Tongue (tissue), 2 donors: ENCODE measurements around the gene TMEM132D. TPM values are rescaled to one million over a fixed set of nuclear protein-coding genes. Genes with fewer than 3 reads are reported as not detected.
A peak's percentile ranks its signal among the peaks of the same experiment; 100 is the strongest.
"Not testable (repeated sequence)": the region's sequence is repeated elsewhere in the genome, so short reads cannot be mapped to it uniquely, and the experiment has no call there.

Experiments used
- DNase-seq: peaks from one replicate; pipeline ENCODE4 v3.0.0-alpha.2; 2015
- total RNA-seq: library from RNA; depleted of rRNA; stranded (reverse); fragments of >200 nt; gene quantifications from one replicate; pipeline ENCODE4 v1.2.3, GENCODE V29; 2014

Gene TMEM132D
- 1.1 TPM for total RNA-seq

GRCh38 chr12:129903956-129904829 is at the start of gene TMEM132D:
Gene TMEM132D, minus strand, starts transcription at chr12:129904025.
- peak; percentile 50 for DNase-seq

- no peak for DNase-seq
Measured at GRCh38 chr12:129949651-129950050, 45.8 kb upstream of the TMEM132D start.

- no peak for DNase-seq
Measured at GRCh38 chr12:129941618-129942017, 37.8 kb upstream of the TMEM132D start.

GRCh38 chr12:129938089-129938488 is 34.3 kb upstream of the TMEM132D start:
- DNase-seq, result no peak

DNA sequence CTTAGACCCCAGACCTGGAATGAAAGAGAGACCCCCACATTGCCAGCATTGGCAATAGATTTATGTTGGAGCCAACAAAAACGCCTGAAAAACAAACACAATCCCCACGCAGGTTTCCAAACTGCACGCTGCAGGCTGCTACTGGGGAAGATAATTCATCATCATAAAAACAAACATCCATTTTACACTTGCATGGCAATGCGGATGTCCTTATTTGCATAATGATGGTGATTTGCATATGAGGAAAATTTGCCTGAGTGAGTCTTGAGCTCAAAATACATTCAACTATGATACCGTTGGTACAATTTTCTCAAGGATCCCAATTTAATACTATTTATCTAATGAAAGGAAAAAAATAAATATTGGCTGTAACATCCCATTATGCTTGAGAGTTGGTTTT is 33.6 kb upstream of the TMEM132D start:
- DNase-seq, result no peak

DNA sequence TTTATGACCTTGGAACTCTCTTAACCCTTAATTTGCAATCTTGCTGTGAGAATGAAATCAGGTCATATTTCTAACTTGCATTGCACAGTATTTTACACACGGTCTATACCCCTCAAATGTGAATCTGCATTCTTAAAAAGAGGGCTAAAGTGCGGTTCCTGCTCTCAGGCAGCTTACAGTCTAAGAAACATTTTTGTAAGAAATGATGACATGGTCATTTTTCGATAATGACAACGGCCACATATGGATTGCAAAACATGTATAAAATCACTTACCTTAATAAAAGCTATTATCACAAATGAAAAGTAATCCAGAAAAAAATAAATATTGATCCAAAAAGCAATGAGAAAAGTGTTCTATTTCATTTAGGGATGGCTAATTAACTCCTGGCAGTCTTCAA is 24.8 kb upstream of the TMEM132D start:
- DNase-seq, result no peak

GRCh38 chr12:129927316-129927900 is 23.6 kb upstream of the TMEM132D start:
- no peak for DNase-seq

DNA sequence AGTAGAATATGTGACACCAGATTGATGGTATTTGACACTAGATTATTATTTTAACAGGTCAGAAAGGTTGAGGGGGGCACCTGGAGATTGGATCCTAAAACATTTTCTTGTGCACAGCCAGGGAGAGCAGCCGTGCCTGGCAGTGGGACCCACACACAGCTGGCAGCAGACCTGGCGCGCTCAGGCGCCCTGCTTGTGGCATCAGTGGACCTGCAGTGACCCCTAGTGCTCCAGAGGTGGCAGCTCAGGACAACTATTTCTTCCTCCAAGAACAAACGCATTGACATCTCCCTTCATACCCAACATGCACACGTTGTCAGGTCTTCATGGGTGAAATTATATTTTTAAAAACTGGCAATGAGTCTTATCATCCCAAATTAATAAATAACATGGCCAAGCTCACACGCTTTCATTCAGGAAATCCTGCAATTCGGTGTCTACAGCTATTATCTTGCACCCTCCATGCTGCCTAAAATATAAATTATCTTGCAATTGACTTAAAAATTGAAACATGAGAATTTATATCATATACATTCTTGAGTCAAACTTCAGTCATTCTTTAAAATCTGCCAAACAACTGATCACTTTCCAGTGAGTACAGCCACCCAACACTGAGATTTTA is 7.7 kb upstream of the TMEM132D start:
- DNase-seq, result peak; percentile 88

DNA sequence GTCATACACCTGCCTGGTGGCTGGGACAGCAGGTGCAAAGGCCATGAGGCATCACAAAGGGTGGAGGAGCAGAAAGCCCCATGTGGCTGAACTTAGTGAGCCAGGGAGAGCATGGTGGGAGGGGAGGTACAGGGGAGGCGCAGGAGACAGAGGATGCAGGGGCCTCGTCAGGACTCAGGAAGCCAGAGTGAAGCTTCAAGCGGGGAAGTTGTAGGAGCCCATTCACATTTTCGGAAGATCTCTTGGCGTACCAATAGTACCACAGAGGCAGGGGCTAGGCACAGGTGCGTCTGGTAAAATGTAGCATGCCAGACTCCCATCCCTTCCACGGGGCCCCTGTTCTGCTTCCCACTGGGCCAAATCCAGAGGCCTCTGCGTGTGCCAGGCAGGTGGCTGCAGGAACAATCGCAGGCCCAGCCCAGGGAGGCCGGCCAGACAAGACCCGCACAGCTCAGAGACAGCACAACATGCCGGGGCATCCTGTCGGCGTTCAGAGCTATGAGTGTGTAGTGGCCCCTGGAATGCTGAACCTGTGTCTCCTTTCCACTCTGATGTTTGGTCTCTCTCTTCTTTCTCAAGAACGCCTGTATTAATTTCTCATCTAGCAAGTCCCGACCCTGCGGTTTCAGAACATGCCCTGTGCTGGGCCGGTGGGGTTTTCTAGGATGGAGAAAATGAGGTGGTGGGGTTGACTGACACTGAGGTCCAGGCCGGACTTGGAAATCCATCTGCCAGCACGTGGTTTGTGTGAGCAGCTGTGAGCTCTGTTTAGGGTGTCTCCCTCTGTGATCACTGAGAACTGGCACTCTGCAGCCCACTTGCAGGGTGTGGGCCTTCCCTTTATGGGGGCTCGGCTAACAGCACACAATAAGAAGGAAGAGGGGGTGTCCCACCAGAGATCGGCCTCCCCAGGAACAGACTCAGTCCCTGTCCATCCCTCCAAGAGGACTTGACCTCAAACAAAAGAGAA is 5.5 kb upstream of the TMEM132D start:
- no peak for DNase-seq

DNA sequence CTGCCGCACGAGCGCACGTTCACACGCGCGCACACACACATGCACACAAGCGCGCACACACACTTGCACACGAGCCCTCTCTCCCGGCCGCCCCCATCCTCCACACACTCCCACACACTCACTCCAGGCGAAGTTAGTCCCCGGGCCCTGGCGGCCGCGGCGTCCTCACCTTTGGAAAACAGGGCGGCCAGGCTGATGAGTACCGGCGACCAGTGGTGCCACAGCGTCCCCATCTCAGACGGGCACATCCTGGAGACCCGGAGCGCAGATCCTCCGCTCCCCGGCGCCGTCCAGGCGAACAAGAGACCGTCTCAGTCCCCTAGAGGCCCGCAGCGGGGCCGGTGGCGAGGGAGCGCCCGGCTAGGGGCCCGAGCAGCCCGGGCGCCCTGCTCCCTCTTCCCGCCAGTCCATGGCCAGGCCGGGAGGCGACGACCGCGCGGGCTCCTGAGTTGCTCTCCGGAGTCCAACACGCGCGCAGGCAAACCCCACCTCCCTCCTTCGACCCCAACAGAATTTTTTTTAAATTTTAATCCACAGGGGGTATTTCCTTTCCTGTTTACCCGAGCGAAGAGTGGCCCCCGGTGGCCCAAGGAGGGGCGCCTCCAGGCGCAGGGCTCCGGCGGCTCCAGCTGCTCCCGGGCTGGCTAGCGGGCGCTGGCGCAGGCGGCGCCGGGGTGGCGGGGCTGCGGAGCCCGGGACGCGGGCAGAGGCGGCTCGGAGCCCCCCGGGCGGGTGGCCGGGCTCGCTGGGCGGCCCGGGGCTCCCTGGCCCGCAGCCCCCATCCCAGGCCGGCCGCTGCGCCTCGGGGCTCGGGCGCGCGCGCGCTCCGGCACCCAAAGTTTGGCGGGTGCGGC is 506 bp downstream of the TMEM132D start:
- peak; percentile 17 for DNase-seq

- no peak for DNase-seq
Measured at GRCh38 chr12:129902371-129903091, 1.3 kb downstream of the TMEM132D start.

- no peak for DNase-seq
Measured at GRCh38 chr12:129901254-129901653, 2.6 kb downstream of the TMEM132D start.

DNA sequence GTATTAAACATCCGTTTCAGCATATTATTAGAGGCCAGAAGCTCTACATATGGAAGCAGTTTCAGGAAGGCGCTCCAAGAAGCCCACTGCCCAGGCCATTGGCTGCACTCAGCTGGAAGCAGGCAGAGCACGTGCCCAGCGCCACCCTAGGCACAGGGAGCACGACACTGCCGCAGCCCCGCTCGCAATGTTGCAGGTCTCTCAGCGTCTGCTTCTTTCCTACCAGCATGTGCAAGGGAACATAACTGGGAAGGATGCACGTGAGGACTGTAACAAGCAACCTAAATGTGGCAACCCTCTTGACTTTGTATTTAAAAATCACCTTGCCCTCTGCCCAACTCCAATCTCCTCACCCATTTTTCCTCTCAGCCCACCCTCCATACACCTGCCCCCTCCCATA is 3.5 kb downstream of the TMEM132D start:
- no peak for DNase-seq

- DNase-seq, result not testable (repeated sequence)
Measured at GRCh38 chr12:129899045-129899444, 4.8 kb downstream of the TMEM132D start.

DNA sequence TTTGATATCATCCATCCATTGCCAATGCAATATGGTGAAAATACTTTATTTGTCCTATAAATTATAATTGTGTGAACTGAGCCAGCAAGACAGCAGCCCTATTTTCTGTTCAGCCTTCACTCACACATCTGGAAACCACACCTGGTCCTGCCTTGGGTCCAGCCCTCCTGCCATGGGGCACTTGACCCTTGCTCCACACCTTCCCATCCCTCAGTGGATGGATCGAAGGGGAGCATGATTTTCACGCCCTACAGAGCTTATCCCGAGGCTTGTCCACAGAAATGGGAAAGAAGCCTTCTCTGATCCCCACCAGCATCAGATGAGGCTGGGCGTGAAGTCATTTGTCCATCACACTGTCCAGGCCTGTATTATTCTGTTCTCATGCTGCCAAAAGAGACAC is 10.1 kb downstream of the TMEM132D start:
- no peak for DNase-seq

GRCh38 chr12:129887101-129887500 is 16.7 kb downstream of the TMEM132D start:
- DNase-seq, result peak; percentile 73

DNA sequence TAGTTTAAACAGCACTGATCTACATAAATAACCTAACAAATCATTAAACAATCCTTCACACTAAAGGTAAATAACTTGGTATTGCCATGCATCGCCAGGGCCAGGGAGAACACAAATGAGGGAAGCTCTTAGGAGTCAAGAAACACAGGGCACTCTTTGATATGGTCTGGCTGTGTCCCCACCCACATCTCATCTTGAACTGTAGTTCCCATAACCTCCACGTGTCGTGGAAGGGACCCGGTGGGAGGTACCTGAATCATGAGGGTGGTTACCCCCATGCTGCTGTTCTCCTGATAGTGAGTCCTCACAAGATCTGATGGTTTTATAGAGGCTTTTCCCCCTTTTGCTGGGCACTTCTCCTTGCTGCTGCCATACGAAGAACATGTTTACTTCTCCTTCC is 17.3 kb downstream of the TMEM132D start:
- DNase-seq, result no peak

- no peak for DNase-seq
Measured at GRCh38 chr12:129885287-129885686, 18.5 kb downstream of the TMEM132D start.

- DNase-seq, result no peak
Measured at GRCh38 chr12:129877411-129877810, 26.4 kb downstream of the TMEM132D start.

- no peak for DNase-seq
Measured at GRCh38 chr12:129873833-129874208, 30.0 kb downstream of the TMEM132D start.
